HUDEP-2 (cell line): ENCODE results near the gene TNPO3.

Experiments used
- DNase-seq, 76 experiments: peaks; one replicate each; lab custom pipeline; 2025; ENCODE audit not compliant: unreplicated experiment in 76 of 76; lab: John Stamatoyannopoulos, UW

The TNPO3 gene

DNA sequence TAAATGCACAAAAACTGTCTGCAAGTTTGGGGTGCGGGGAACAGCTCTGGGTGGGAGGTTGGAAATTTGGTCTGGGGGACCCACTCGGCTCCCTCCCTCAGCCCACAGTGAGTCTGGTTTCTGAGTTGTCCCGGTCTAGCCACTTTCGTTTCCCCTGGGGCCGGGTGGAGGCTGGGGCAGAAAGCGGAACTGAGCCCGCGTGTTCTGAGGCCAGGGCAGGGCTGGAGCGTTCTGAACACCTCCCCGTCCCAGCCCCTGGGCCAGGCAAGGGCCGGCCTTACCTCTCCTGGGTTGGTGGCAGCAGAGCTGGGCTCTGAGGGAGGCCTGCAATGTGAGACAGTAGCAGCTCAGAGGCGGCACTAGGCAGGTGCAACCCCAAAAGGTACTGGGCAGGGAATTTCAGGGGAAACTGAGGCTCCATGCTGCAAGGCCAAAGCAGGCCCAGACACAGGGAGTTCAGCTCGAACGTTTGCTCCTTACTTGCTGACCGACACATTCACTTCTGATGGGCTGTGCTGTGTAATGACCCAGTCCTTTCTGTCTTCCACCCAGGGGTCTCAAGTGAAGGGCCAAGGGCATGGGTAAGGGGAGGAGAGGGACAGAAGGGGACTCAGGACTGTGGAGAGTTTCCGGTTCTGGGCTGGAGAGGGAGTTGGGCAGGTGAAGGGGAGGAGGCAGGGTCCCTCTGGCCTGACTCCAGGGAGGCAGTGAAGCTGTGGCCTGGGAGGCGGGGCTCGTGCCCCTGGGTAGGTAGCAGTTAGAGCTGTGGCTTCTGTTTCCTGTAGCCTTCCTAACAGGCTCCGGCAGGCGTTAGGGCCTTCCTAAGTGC, 114.2 kb downstream of the TNPO3 start:
- DNase-seq = peak in 12 of 76 experiments; percentile 3 to 55 (median 10)

DNA sequence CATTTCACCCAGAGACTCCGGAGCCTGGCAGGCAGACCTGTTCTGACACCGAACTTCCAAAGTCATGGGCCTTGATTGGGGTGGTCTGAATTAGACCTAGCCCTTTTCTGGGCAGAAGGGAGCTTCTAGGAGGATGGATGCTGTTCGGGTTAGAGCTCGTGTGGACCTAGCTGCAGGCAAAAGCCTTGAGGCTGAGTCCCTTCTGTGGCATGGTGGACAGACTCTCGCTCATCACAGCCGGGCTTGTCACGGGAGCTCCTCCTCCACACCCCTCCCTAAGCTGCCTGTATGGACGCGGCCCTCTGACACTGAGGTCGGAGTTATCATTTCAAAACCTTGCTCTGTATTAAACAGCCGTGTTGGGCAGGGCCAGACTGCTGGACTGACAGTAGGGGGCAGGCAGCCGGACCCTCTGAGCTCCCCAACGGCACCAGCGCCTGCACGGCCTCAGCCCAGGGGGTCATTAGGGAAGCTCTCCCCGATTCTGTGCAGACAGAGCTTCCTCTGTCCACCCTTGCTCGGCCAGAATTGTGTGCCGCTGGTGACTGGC, 115.0 kb downstream of the TNPO3 start:
- DNase-seq = peak in 2 of 76 experiments; percentile 11 to 12

DNA sequence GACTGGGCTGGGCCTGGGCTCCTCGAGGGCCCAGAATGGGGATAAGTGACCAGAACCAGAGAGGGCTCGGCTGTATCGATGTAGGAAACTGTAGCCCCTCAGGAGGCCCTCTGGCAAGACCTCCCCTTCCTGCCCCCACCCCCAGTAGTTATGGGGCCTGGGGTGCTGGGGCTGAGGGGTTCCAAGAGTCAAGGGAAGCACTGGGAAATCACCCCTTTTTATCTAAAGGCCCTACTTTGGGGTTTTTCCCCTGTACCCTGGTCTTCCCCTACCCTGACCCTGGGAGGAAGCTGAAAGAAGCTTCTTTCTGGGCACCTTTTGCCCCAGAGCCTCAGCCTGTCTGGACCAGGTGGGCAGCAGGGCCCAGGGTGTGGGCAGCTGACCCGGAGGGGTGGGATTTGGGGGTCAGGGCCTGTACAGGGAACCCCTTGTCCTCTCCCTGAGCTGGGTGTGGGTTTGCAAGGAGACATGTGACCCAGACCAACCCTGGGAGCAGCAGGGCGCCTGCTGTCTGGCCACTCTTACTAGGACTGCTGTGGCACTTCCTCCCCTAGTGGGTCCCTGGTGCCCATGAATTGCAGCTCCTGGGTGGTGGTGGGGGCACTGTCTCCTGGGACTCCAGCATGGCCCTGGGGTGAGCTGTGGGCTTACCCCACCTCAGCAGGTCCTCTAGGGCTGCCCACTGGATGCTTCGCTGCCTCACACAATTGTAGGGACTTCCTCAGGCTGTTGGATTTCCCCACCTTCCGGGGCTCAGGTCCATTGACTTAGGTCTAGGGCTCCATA, 115.6 kb downstream of the TNPO3 start:
- no peak for DNase-seq

DNA sequence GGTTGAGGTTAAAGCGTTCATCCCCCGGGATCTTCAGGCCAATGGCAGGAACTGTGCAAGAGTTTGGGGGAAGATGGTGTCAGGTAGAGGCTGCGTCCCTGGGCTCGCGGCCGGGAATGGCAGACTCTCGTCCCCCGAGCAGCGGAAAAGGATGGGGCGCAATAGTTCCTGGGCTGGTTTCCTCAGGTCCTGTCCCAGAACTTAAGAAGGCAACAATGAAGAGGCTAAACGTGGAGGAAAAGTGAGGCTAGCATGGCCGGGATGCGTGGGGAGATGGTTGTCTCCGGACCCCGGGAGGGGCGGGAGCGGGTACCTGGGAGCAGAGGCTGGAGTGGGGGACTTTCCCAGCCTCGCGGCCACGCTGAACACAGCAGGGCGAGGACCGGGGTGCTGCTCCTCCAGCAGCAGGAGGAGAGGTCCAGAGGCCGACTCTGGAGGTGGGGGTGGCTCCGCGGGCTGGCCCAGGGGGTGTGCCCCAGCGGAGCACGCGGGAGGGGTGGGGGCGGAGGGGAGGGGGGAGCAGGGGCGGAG, 116.3 kb downstream of the TNPO3 start:
- DNase-seq = no peak

DNA sequence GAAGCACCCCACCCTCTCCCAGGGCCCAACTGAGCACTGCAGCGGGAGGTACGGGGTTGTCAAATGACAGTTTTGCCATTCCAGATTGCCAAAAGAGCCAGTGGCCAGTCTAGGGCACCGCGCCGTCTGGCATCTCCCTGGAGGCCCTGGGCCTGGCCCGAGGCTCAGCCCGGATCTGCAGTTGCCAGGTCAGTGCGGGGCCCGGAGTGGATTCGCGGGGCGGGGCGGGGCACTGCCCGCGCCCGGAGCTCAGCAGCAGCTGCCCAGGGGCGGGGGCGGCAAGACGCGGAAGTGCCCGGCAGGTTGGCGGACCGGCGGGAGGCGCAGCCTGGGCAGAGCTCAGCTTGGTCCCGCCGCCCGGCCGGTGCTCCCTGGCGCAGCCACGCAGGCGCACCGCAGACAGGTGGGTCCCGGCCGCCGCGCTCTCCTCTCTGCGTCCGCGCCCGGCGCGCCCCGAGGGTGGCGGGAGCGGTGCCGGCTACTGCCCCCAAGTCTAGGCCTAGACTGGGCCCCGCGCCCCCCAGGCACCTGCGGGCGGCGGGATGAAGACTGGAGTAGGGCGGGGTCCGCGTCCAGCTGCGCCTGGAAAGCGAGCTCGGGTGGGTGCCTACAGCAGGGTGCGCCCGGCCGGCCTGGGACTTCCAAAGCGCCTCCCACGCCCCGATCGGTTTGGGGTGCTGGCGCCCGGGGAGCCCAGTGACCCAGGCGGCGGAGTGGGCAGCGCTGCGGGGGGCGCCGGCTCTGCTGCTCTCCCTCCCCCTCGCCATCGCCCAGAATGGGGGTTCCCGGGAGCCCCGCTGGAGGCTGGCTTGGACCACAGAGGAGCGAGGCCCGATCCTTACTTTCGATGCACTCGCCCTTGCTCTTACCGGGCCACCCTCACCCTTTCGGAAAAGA, 117.0 kb downstream of the TNPO3 start, which contains the start of gene IRF5:
IRF5 (plus strand) TSS at position 281 of the 897 bp plus-strand sequence. CDS start 4,155 bp downstream, outside the sequence.
- DNase-seq = peak in 1 of 76 experiments; percentile 20

DNA sequence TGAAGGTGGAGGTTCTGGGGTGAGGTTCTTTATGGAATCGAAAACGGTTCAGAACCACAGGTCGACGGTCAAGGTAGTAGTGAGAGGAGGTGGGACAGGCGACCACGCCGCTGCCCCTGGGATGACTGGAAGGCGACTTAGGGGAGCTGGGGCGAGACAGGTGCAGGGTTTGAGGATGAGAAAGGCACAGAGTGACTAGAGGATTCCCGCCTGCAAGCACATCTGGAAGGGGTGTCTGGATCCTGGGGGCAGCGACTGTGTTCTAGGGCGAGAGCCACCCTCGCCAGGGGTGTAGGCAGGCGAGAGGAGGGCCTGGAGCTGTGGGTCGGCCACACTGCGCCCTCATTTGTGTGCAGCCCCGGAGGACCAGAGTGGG, 117.7 kb downstream of the TNPO3 start:
- no peak for DNase-seq

DNA sequence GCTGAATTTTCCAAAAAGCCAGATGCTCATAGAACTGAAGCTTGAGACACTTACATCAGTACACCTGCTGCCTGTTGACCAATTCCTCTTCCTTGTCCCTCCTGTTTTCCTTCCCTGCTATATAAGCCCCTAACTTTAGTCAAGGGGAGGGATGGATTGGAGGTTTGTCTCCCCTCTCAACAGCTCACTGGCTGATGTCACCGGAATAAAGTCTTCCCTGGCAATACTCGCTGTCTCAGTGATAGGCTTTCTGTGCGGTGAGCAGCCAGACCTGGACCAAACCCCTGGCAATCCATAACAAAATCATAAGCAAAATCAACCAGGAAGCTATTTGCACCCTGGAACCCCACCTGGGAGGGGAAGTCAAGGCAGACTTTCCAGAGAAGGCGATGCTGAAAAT, 118.1 kb downstream of the TNPO3 start:
- DNase-seq = no peak

DNA sequence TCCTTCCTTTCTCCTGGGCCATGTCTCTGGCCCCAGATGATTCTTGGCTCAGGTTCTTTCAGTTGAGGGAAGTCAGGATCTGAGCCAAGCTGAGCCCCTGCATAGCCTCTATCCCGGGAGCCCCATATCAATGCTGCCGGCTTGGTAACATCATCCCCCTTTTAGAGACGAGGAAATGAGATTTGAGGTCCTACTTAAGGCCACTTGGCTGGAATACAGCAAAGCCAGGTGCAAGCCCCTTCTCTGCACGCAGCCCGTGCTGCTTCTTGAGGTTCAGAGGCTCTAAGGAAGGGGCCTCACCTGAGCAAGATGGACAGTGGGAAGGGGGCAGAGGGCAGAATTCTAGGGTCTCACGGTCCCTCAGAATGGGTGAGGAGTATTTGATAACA, 119.6 kb downstream of the TNPO3 start:
- DNase-seq = no peak

DNA sequence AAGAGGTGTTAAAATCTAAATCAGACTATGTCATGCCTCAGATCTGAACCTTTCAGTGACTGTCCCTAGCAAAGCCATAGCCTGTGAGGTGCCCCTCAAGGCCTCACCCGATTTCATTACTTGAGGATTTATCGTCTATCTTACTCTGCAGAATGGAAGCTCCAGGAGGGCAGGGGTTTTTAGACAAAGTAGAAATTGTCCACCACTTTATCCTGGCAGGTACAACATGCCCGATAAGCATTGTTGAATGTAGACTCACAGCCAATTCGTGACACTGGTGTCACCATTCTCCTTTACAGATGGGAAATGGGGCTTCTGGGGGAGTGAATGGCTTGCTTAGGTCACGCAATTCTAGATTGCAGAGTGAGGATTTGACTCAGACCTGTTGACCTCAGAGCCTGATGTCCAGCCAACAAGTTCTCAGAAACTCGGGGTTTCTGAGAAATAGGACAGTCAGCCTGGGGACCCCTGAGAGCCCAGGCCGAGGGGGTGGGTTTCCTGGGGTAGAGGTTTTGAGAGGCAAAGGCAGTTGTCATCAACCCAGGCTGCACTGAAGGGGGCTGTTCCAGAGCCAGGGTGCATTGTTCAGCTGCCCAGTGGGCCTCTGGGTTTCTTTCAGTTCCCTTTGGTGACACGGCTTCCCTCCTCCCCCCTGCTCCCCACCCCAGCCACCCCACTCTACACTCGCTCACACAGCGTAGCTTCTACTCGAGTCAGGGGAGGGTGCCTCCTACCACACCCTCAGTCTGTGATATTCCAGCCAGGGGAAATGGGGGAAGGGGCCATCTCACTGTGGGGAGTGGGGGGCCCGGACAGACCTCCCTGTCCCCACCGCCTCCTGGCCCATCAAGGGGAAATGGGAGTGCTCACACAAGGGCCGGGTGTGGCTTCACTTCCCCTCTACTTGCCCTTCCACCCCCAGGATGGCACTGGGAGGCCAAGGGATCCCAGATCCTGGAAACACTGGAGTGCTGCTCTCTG, 120.3 kb downstream of the TNPO3 start:
- DNase-seq = no peak

DNA sequence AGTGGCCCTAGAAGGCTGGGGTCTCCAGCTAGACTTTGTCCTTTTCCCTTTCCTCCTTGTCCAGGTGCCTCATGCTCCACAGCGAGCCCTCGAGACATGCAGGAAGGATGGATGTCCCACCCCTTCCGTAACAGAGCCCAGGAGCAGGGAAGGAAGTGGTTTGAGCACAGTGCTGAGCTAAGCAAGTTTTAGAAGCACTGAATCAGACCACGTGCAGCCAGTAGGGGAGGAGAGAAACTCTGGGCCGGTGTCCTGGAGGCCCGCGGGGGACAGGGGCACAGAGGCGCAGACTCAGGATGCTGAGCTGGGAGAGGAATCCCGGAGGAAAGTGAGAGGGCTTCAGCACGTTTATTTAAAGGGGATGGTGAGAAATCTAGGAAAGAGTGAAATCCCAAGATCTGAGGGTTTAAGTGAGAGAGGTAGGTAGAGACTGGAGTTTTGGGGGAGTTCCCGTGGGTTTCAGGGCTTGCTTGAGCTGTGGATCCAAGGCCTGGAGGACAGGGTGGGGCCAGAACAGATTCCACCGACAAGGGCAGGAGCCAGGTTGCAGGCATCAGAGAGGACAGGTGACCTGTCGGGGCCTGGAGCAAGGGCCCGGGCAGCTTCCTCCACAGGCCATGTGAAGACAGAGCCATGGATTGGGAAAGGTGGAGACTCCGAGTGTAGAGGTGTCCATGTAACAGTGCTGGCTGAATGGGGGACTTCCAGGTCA, 121.6 kb downstream of the TNPO3 start:
- DNase-seq = no peak

DNA sequence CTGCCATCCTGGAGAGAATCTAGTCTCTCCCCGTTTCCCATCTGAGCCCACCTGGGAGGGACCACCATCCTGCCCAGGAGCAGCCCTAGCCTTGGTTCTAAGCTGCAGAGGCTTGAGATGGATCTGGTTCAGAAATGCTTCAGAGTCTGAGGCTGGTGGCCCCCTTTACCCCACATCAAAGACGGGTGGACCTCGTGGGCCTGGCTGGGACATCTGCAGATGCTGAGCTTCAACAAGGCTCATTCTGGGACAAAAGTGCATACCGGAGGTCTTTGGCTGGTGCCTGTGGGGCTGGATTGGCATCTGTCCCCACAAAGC, 122.1 kb downstream of the TNPO3 start:
- DNase-seq = no peak

DNA sequence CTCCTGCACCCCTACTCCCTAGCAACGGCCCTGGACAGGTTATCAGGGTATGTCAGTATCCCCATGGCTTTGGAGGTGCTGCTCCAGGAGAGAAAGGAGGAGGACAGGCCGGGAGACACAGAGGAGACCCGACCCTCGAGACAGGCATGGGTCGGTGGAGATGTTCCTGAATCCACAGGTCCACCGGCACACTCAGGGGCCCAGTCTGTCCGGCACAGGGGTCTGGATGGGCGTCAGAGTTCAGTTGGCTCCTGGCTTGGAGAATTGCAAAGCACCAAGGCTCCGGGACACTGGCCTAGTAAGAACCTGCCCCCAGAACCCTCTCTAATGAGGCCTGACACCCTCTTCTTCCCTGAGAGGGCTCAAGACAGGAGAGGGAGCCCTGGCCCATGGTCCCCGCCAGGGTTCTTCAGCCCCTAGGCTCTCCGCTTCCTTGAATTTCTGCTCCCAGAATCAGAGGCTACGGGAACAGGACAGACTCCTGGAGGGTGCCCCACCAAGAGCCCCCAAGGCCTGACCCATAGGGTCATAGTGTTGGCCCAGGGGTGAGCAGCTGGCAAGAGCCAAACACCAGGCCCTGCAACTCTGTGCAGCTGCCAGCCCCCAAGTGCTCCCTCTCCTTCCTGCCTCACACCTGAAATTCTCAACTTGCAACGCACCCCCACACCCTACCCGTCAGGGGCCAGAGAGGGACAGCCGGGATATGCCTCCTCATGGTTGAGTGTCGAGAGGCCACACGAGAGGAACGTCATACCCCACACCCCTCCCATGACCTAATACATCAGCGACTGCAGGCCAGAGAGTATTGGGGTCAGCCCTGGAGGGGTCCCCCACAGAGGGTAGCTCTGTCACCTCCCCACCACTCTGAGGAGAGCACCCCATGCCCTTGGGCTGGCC, 122.7 kb downstream of the TNPO3 start:
- DNase-seq = no peak

DNA sequence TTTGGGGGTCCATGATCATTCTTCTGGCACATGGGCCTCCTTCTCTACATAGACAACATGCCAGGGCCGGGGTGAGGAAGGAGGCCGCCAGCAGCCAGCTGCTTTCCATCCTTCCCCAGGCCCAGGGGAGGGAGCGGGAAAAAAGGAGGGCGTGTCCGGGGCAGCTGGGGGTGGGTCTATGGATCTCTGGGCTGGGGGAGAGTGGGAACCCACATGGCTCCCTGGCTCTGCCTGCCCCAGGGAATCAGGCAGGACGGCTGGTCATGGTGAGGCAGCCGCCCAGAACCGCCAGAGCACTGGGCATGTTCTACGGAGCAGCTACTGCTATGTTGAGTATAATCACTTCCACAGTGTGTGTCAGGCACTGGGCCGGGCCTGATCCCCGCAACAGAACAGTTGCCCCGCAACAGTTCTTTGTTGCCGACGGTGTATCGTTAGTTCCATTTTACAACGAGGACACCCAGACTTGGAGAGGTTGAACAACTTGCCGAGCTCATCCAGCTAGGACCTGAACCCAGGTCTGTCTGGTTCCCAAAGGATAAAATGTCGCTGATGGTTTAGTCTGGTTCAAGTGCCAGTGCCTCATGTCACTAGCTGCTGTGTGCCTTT, 123.6 kb downstream of the TNPO3 start:
- no peak for DNase-seq

DNA sequence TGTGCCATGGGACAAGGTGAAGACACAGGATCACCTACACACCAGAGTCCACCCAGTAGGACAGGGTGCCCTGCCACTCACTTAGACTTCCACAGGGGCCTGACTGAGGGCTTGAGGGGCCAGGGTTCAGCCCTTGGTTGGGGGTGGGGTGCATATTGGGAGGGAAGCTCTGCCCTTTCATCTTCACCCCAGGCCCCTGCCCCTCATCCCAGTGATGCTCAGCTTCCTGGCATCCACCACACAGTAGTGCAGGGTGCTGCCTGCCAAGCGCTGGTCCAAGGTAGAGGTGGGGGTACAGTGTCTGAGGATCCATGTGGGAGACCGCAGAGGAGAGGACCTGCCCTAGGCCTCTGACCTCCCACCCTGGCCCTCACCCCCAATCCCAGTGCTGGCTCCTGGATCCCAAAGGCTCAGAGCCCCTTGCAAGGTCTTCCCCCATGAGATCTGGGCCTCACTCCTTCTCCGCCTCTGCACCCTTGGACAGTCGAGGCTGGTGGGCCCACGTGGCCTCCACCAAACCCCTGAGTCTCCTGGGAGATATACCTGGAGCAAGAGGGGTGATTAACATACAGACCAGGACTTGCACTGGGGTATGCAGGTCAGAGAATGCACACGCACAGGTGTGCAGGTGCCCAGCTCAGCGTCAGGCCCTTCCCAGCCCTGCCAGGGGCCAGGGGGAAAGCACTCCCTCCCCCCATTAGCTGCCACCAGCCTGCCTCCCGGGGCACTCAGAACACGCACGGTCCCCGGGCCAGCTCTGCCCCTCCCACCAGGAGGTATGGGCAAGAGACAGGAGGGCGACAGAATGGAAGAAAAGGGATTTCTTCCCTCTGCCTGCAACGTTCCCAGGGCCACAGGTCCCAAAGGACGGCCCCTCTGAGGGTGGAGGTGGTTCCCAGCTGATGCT, 125.8 kb downstream of the TNPO3 start:
- no peak for DNase-seq

DNA sequence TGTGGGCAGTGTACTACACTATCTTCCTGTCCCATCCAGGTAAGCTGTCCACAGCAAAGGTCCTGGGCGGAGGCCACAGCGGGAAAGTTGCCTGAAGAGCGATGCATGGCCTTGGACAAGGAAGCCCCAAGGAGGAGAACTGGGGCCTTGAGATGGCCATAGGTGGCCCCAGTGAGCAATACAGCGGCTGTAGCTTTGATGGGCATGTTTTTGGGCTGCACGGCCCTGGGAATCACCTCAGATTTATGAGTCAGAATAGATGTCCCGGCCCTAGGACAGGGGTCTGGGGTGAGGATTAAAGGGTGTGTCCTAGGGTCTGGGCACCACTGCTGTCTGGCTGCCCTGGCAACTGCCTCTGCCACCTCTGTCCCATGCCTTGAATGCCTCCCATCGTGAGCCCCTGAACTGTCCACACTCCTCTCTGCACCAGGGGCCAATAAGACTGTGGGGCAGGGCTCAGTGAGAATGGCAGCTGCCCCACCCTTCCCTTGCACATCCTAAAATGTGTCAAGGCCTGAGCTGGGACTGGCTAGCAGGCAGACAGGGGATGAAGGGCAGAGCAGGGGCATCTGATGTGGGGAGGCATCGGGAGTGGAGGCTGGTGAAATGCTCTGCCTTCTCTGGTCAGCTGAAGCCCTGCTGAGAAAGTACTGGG, 126.6 kb downstream of the TNPO3 start:
- no peak for DNase-seq
